ENCODE measurements around the gene PROZ.

The PROZ gene

DNA sequence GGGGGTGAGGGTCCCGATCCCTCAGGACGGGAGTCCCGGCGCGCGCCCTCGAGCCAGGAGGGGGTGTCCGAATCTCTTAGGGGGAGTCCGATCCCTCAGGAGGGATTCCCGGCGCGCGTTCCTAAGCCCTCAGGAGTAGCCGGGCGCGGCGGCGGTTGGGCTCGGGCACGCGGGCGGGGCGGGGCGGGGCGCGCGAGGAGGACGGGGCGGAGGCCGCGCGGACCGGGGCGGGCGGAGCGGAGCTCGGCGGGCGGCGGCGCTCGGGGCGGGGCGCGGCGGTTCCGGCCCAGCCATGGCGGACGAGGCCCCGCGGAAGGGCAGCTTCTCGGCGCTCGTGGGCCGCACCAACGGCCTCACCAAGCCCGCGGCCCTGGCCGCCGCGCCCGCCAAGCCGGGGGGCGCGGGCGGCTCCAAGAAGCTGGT lies 50.9 kb downstream of the PROZ start, which contains the start of gene CUL4A:
CUL4A (plus strand) TSS at position 278 of the 423 bp plus-strand sequence; CDS start at position 293, 15 bp downstream.
- peak; percentile 69 for DNase-seq

DNA sequence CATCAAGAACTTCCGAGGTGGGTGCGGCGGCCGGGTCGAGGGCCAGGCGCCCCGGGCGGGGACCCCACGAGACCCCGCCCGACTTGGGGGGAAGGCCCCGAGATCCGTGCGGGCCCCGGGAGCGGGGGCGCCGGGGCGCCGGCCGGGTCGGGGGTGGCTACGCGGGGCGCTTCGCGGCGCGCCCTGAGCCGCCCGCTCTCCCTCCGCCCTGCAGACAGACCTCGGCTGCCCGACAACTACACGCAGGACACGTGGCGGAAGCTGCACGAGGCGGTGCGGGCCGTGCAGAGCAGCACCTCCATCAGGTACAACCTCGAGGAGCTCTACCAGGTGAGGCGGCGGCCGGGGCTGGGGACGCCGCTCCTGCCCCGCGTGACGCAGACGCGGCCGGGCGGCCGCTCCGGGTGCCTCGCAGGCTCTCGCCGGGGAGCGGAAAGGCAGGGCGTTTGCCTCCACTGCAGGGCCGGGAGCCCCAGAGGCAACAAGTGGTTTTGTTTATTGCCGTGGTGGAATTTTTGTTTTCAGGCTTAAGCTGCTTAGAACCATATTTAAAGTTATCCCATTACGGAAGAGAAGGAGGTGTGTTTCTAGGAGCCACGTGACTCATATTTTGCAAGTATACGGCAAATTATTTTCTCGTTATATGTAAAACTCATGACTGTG lies 51.4 kb downstream of the PROZ start:
- peak; percentile 43 for DNase-seq

DNA sequence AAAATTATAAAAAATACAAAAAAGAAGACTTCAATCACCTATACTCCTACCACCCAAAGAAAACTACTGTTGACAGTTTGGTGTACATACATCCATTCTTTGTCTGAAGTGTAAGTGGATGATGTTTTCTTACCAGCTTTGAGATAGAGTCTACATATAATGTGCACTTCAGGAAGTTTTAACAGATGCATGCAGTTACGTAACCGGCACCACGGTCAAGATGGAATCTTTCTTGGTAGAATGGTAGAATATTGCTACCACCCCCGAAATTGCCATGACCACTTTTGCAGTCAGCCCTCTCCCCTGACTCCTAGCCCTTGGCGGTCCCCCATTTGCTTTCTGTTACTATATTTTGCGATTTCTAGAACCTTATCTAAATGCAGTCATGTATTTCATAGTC lies 52.4 kb downstream of the PROZ start:
- DNase-seq = no peak

GRCh38 chr13:113211774-113212173 lies 53.3 kb downstream of the PROZ start:
- no peak for DNase-seq

DNA sequence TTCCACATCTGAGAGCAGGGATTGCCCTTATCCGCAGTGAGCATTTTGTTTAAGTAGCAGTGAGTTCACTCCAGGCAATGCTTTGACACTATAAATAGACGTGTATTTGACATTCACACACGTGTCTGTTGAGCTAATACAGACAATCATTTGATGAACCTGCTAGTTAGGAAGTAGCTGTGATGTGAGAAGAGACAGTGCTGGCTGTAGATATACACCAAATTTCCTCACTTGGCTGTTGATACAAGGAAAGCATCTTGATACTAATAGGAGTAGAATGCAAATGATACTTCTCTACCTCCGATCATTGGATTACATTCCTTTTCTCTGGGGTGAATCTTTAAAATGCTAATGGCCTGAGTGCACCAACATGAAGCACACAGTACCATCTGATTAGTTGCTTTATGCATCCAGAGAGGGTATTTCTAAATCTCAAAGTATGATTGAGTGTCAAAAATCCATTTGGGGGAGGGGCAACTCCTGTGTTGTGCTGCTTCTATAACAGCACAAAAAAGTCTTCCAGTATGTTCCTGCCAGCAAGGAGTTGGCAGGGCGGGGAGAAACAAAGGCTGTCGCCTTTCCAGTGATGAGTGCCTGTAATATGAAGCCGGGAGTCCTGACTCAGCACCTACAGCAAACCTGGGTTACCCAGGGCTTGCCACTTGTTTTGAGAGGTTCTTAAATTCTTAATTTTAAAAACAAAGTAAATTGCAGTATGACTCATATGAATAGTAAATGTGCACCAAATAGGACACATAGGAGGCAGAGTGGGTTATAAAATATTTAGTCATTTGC lies 58.0 kb downstream of the PROZ start:
- peak; percentile 100 for DNase-seq

GRCh38 chr13:113218586-113218985 lies 60.1 kb downstream of the PROZ start:
- no peak for DNase-seq

- no peak for DNase-seq
Measured at GRCh38 chr13:113219256-113219940, 61.0 kb downstream of the PROZ start.

DNA sequence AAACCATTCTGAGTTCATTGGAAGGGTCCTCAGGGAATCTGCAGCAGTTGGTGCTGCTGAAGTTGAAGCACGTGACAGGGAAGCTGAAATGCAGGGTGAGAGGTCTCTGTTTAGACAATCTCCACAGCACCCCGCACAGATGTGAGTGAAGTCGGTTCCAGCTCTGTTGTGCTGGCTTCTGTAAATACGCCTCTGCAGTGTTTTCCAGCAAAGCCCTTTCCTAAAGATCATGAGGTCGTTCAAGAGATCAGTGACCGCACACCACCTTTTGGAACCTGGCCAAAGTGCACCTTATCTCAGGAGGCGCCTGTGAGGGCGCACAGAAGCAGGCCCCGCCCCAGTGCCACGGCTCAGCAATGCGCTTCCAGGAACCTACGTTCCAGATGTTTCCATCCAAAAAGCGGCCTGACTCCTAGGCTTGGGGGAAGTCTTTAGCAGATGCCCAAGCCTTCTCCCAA lies 61.7 kb downstream of the PROZ start:
- DNase-seq = peak; percentile 68

DNA sequence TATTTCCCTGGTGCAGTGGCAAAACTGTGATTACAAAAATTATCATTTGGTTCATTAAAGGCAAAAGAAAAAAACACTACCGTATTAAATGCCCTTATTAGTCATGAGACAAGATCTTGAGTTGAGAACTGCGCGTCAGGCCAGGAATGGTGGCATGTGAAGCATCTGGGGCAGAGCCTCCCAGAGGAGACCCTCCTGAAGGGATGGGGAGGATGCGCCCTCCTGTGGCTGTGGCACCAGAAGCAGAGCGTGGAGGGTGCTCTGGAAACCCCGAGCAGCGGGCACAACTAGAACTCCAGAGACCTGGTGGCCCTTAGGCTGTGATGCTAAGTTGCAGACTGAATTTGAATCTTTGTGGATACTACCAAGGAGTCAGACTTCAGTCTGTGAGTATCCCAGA lies 62.4 kb downstream of the PROZ start:
- no peak for DNase-seq

Measured in DMS79 treated with DMSO at 0.1 percent for 48 hours (cell line).